GM19023 (cell line): ENCODE results near the gene GLRA3.
"Not testable (repeated sequence)": the region's sequence is repeated elsewhere in the genome, so short reads cannot be mapped to it uniquely, and the experiment has no call there.

Experiments
- ATAC-seq: cut with Tn5 transposase; IDR thresholded peaks from one replicate; pipeline ENCODE4 v1.9.1; 2021; ENCODE audit warnings: mild to moderate bottlenecking, moderate library complexity; ENCODE audit not compliant: unreplicated experiment

GLRA3 gene

DNA sequence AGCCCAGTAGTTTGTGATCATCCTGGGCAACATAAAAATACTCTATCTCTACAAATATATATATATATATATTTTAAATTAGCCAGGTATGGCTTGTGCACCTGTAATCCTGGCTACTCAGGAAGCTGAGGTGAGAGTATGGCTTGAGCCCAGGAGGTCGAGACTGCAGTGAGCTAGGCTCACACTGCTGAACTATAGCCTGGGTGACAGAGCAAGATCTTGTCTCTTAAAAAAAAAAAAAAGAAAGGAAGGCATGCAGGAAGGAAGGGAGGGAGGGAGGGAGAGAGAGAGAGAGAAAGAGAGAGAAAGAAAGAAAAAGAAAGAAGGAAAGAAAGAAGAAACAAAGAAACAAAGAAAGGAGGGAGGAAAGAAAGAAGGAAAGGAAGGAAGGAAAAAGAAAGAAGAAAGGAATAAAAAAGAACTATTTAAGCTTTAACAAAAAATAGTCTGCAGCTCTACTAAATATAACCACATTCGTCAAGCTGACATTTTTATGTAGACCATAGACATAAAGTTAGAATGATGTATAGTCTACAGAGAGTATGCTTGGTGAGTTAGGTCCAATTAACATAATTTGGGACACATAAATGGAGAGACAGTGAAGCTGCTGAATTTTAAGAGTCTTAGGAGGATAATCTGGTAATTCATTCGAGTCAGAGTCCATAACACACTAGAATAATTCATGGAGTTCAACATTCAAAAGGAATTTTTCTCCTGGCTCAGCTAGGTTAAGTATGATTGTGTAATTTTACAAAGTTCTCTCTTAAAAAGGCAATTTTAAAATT lies 111.9 kb downstream of the GLRA3 start:
- ATAC-seq: no peak

DNA sequence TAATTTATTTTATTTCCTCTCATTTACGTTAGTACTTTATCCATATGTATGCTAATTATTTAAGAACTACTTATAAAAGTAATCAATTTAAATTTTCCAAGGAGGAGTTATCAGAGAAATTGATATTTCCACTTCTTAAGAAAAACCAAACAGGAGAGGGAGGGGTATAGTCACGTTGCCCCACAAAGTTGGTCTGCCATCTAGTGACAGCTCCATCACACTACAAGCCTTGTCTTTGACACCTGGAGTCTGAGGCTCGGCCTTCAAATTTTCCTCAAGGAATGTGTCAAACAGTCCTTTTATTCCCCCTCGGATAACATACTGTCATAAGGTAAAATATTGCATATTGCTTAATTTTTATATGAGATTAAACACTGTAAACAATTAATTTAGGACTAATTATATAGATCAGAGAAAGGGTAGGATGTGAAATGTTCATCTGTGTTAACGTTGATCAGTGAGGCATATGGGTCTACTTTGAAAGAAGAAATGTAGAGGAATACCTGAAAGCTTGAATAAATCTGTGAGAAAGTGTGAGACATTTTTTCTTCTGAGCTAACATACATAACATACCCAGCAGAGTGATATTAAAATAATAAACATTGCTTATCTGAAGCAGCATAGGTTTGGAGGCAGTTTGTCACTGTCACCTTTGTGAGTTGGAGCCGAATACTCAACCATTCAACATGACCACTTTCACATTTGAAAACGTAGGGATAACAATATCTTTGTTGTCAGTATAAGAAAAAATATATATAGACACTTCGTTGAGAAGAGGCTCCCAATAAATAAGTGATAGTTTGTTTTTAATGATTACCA lies 114.4 kb downstream of the GLRA3 start:
- peak; percentile 88 for ATAC-seq

DNA sequence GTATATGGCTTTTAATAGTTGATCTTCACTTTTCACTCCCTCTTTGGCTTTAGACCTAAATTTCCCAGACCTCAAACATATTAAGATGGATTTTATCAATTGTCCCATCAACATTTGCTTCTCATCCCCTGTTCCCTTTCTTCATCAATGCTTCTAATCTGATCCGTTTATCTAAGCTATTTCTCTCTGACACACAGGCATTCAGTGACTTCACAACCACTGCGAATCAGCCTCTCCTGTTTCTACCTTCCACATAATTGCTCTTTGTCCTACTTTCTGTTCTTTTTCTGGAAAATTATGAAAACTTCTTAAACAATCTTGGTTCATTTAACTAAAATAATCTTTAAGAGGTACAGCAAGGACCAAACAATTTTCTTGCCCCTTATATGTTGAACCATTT lies 115.2 kb downstream of the GLRA3 start:
- ATAC-seq: no peak

DNA sequence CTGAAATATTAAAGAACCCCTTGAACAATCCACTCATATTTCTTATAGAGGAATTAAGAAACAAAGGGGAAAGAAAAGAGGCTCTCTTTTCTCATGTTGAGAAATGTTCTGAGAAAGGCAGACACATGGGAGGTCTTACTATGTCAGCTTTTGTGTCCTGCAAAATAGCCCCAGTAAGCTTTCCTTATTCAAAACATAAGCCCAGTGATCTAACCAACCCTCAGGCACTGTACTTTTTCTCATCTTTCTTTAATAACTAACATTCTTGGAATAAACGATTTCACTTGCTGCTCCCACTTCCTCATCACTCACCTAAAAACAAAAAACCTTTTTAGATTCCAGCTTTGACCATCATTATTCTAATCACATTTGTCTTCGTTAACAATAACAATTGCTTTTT lies 115.9 kb downstream of the GLRA3 start:
- ATAC-seq: no peak

DNA sequence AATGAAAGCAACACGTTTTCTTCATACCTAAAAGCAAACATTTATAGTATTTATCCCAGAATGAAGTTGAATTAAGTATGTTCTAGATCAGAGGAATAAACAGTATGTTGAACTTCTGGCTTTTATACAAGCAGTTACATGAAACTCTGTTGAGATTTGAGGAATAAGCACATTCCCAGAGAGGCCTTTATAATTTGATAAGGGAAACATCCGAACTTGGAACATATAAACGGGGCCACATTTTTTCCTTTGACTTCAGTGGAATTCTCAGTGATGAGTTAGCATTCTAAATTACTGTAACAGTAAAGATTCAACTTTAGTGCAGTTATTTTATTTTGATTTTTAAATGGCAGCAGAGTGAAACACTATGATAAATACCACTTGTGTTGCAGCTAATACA lies 119.5 kb downstream of the GLRA3 start:
- no peak for ATAC-seq

DNA sequence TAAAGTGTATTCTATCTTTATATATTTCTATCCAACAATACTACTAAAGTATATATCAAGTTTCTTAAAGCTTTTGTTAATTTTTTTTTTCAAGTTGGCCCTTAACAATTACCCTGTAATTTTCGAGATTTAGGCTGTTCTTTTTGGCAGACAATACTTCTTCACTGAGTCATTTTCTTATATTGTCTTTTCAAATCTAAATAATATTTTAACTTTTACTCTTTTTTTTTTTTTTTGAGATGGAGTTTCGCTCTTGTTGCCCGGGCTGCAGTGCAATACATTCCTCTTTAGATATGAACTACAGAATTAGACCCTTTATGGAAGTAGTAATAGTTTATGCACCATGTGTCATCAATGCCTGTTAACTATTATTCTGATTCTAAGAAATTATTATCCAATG lies 120.7 kb downstream of the GLRA3 start:
- no peak for ATAC-seq

DNA sequence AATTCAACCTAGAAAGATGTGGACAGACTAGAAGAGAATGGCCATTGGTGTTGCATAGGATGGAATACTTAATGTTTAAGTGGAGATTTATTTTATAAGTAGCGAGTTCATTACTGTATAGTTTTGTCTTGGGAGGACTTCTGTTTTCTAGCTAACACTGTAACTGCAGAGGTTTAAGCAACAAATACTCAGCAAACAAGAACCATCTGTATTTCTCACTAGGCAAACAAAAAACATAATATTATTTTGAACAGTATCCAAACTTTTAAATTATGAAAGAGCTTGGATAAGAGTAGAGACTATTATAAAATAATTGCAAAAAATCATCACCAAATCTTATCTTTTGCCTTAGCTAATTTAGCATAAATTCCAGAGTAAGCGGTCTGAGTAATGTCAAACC lies 121.1 kb downstream of the GLRA3 start:
- no peak for ATAC-seq

DNA sequence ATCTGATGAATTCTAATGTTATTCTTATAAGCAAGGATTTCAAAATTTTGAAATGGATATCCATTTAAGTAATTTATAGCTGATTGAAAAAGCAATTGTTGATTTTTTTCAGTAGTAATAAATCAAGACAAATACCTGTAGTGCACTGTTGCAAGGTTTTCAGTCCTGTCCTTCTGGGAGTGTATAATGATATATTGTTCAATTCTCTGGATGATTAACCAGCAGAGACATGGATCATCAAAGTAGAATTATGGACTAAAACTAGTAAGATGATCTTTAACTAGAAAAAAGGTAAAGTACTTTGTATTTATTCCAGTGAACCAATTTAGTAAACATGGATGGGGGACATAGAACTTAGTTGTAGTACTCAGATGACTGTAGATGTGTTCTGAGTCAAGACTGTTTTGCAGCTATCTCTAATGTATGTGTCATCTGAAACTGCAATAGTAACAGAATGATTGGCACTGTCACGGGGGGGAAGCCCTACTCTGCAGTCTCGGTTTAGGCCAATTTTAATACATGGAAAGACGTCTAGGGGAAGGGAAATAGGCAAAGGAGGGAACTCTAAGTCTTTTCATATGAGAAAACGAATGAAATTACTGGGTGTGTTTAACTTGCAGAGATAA lies 121.9 kb downstream of the GLRA3 start:
- peak; percentile 97 for ATAC-seq

DNA sequence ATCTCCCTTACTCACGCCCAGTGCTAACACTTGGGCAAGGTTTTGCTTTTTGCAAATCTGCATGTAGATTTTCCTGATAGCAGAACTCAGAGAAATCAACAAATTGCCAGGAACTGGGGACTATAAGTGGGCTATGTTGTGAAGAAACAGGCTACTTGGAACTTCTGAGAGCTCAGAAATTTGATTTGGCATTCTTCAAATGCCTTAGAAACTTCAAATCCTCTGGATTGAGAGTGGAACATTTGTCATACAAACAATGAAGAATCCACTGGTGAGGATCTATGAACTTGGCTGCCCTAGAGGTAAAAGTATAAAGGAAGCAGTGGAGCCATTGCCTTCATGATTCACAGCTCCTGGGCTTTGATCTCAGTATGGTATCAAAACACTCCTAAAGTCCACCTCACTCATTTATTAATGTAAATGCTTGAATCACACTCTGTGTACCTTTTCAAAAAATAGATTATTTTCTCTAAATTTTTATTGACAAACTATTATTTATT lies 126.0 kb downstream of the GLRA3 start:
- no peak for ATAC-seq

DNA sequence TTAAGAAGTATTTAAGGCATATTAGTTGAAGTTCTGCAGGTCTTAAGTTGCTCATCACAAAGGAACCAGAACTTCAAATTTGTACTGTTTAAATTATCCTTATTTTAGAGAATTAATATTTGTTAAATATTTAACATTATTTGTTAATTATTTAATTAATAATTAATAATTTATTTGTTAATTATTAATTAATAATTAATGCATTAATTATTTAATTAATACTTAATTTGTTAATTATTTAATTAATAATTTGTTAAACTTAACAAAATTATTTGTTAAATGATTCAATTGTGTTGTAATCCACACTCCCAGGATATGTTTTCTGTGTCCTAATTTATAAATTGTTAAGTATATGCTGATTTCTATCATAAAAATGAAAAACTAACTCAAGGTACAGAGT lies 129.4 kb downstream of the GLRA3 start:
- ATAC-seq: no peak

DNA sequence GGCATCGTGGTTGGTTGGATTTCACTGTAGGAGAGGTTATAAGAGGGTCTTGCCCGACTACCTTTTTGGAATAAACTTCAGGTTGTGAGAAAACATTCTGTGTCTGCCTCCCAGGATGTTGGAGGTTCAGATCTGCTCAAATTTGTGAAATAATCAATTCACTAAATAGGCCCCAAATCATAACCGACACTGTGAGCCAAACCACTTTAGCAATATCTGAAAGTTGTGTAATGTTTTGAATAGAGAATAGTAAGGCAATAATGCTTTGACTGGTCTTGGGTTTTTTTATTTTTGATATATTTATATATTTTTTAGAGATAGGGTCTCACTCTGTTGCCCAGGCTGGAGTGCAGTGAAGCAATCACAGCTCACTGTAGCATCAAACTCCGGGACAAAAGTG lies 131.2 kb downstream of the GLRA3 start:
- ATAC-seq: no peak

DNA sequence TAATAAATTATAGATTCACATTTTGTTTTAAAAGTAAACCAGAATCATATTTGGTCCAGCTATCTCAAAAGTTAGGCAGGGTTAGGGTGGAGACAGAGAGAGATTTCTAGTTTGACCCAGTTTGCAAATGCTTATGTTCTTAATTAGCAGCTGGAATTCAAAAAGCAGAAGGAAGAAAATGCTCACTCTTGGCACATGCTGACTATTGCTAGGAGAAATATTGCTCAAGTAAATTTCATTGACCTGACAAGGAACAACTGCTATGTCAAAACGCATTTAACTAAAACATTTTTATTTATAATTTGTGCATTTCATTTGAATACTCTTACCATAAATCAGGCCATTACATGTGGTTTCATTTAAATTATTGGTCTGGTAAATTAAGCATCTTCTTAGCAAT lies 131.8 kb downstream of the GLRA3 start:
- no peak for ATAC-seq

DNA sequence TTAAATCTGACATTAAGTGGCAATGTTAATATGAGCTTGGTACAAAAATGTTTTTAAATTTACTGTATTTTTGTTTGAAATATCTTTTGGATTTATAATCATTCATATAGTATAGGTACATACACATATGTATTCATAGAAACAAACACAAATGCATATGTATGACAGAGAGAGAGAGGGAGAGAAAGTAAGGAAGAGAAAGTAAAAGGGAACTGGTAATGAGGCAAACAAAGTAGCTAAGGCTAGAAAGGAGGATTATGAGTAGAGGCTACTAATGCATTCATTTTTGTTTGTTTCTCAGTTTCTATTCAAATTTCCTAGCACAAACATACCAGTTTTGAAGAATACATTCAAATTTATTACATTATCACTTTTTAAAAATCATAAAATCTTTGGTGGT lies 132.4 kb downstream of the GLRA3 start:
- no peak for ATAC-seq

DNA sequence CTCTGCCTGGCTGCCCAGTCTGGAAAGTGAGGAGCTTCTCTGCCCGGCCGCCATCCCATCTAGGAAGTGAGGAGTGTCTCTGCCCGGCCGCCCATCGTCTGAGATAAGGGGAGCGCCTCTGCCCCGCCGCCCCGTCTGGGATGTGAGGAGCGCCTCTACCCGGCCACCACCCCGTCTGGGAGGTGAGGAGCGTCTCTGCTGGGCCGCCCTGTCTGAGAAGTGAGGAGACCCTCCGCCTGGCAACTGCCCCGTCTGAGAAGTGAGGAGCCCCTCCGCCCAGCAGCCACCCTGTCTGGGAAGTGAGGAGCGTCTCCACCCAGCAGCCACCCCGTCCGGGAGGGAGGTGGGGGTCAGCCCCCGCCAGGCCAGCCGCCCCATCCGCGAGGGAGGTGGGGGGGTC lies 137.2 kb downstream of the GLRA3 start:
- not testable (repeated sequence) for ATAC-seq

DNA sequence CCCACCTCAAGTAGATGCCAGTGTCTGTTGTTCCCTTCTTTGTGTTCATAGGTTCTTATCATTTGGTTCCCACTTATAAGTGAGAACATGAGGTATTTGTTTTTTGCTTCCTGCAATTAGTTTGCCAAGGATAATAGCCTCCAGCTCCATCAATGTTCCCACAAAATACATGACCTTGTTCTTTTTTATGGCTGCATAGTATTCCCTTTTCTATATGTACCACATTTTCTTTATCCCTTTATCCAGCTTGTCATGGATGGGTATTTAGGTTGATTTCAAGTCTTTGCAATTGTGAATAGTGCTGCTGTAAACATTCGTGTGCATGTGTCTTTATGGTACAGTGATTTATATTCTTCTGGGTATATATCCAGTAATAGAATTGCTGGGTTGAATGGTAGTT lies 138.4 kb downstream of the GLRA3 start:
- ATAC-seq: no peak

DNA sequence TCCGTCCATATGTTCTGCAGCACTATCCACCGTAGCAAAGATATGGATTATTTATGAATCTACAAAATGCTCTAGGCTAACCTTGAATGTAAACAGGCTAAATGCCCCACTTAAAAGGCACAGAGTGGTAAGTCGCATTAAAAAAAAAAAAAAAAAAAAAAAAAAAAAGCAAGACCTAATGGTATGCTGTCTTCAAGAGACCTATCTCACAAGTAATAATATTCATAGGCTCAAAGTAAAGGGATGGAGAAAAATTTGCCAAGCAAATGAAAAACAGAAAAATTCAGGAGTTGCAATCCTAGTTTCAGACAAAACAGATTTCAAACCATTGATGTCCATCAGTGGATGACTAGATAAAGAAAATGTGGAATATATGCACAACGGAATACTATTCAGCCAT lies 139.4 kb downstream of the GLRA3 start:
- no peak for ATAC-seq

DNA sequence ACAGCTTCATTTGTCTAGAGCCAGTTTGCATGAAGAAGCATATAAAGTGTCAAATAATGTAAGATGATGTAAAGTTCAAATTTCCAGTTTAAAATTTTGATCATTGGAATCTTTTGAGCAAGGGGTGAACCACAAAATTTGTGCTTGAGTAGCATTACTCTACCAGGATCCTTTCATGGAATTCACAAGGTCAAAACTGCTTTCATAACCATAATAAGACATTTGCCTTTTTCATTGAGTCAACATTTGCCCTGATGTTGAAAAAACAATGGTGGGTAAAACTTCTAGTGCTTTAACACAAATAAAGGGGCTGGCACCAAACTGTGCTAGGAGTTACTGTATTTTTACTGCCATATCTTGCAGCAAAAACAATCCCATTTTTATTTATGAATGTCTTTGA lies 142.2 kb downstream of the GLRA3 start:
- no peak for ATAC-seq

DNA sequence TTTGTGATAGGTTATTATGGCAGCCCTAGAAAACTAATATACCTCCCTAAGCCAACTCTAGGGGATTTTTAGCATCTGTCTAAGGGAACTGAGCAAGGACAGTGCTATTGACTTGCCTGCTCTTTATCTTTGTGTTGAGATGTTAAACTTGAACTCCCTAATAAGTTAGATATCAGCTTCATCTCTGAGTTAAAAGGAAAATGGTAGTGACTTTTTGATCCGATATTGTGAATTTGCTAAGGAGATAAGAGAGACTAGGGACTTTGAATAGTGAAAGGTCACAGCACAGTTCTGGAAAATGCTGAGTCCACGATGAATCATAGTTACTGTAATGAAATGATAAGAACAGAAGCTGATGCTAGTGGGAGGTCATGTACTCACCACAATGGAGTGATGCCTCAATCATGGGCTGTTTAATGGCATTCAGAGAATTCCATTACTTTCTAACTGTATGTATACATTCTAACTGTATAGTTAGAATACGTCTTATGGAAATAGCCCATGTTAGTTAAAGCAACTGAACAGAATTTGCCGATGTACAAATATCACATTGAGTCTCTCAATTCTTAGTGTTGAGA lies 147.2 kb downstream of the GLRA3 start:
- ATAC-seq: no peak

DNA sequence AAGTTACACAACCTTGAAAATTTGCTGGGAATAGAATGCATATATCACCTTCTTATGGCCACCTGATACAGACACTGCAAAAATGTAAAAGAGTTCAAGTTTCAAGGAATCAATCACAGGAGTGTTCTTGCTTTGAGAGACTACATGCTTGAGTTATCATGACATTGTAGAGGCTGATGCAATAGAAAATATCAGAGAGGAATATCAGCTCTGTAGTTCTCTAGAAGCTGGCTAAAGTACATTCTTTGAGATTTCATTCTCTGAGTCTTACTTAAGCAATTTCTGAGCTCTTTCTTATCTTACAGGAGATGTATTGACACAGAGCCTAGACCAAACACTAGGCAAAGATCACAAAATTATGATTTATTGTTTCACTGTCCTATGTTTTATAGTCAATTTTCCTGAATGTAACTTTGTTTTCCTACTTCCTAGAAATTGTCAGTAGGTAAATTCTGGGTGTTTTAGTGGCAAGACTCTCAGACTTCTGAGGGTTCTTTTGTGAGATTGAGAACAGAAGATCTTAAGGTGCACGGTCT lies 154.7 kb downstream of the GLRA3 start:
- ATAC-seq: no peak

DNA sequence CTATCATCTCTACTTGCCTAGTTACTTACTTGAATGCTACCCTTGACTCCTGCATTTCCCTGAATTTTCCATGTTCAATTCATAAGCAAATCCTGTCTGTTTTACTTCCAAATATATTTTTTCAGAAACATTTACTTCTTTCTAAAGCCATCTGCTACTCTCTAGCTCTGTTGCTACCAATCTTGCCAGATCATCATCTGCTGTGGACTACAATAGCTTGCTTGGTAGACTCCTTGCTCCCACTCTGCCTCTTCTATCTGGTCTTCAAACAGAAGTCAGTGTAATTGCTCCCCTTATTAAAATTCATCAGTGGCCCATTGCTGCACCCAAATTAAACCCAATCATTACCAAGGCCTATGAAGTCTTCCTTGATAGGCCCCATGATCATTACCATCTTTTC lies 155.2 kb downstream of the GLRA3 start:
- no peak for ATAC-seq

DNA sequence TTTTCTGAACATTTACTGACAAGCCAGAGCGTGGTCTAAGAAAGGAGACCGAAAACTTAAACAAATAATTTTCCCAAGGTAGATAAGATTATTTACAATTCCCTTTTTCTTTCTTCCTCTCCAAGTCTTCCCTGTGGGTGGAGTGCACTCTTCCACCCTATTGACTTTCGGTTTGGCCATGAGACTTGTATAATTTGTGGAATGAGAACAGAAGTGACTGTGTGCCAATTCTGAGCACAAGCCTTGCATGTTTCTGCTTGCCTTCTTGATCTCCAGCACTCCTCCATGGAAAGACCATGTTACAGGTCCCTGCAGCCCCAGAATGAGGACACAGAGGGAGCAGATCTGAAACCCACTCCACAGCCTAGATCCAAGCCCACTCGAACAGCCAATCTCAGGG lies 156.8 kb downstream of the GLRA3 start:
- ATAC-seq: no peak
